ENCODE data around the gene PTPRM.

DNA sequence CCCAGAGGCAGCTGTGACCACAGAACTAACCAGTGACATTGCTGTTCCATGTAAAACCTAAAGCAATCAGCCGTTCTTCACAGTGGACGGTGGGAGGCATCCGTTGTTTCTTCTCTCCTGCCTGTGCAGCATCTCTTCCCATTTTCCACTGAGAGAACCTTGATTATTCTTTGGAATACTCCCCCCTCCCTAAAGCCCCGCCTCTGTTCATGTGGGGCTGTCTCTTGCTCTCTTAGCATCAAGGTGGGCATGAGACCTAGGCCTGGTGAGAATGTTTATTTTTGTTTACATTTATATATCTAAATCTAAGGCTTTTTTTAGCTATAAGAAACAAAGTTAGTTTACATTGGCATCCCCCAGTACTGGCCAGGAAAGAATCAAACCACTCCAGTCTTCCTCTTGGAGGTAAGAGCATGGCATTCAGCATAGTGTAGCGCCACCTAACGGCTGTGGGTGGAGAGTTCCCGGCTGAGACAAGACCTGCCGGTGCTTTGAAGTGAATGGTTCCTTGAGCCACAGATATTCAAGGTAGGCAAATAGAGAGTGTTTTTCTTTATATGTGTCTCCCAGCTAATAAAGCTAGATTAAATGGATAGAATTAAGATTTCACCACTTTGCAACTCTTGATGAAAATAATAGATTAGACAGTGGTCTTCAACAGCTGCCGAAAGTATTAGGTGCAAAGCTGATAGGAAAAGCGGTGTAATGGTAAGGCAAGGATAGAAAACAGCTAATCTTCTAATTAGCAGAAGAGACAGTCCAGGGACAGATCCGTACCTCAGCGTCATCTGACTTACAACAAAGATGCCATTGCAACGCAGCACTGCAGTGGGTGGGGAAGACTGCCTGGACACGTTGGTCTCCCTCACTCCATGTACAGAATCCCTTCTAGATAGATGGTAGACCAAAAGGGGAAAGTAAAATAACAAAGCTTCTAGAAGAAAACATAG is 822.5 kb downstream of the PTPRM start:
- TF ChIP-seq, protein P1, sequence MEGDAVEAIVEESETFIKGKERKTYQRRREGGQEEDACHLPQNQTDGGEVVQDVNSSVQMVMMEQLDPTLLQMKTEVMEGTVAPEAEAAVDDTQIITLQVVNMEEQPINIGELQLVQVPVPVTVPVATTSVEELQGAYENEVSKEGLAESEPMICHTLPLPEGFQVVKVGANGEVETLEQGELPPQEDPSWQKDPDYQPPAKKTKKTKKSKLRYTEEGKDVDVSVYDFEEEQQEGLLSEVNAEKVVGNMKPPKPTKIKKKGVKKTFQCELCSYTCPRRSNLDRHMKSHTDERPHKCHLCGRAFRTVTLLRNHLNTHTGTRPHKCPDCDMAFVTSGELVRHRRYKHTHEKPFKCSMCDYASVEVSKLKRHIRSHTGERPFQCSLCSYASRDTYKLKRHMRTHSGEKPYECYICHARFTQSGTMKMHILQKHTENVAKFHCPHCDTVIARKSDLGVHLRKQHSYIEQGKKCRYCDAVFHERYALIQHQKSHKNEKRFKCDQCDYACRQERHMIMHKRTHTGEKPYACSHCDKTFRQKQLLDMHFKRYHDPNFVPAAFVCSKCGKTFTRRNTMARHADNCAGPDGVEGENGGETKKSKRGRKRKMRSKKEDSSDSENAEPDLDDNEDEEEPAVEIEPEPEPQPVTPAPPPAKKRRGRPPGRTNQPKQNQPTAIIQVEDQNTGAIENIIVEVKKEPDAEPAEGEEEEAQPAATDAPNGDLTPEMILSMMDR (IDR thresholded peaks at IDR 0.05), result peak; percentile 51 to 75 (median 68)
- TF ChIP-seq POLR2A (IDR thresholded peaks at IDR 0.05), result no peak
